GM23338 (cell line): ENCODE results near the gene GPRC5B.

ENCODE experiments used
- EZH2 ChIP-seq: fragments of 200-600 bp; sonication (generic); IDR thresholded peaks from one replicate; pipeline ENCODE4 v1.8.0; 2017; ENCODE audit warnings: antibody characterized with exemption, mild to moderate bottlenecking, low read depth; ENCODE audit not compliant: unreplicated experiment
- JUNB ChIP-seq: IDR thresholded peaks from one replicate; pipeline ENCODE4 v1.6.1; 2016; ENCODE audit warnings: antibody characterized with exemption; ENCODE audit not compliant: unreplicated experiment
- POLR2AphosphoS5 ChIP-seq: IDR thresholded peaks from 2 replicates; pipeline ENCODE4 v1.6.1; 2016; ENCODE audit warnings: antibody characterized with exemption, low read depth
- STAT1 ChIP-seq: IDR thresholded peaks from one replicate; pipeline ENCODE4 v1.6.1; 2016; ENCODE audit warnings: antibody characterized with exemption; ENCODE audit not compliant: unreplicated experiment
- ZNF114 ChIP-seq: fragments of 250-450 bp; sonication (Bioruptor Pico); IDR thresholded peaks from 2 replicates; pipeline ENCODE4 v1.5.0; 2020; ENCODE audit warnings: mild to moderate bottlenecking, moderate library complexity
- TF ChIP-seq, protein P1 (sequence below): IDR thresholded peaks from one replicate; pipeline ENCODE4 v1.6.1; 2018; ENCODE audit warnings: antibody characterized with exemption; ENCODE audit not compliant: unreplicated experiment
- TF ChIP-seq, protein P2 (sequence below), 2 experiments: fragments of 200-600 bp in 1 of 2; sonication (generic) in 1 of 2; conservative IDR thresholded peaks; 2 replicates each; pipeline versions ENCODE4 v1.5.1 to v1.6.1; 2016 to 2017; ENCODE audit warnings: antibody characterized with exemption in 2 of 2, low read depth in 2 of 2, mild to moderate bottlenecking in 2 of 2, moderate library complexity in 1 of 2

- TF ChIP-seq, protein P1, sequence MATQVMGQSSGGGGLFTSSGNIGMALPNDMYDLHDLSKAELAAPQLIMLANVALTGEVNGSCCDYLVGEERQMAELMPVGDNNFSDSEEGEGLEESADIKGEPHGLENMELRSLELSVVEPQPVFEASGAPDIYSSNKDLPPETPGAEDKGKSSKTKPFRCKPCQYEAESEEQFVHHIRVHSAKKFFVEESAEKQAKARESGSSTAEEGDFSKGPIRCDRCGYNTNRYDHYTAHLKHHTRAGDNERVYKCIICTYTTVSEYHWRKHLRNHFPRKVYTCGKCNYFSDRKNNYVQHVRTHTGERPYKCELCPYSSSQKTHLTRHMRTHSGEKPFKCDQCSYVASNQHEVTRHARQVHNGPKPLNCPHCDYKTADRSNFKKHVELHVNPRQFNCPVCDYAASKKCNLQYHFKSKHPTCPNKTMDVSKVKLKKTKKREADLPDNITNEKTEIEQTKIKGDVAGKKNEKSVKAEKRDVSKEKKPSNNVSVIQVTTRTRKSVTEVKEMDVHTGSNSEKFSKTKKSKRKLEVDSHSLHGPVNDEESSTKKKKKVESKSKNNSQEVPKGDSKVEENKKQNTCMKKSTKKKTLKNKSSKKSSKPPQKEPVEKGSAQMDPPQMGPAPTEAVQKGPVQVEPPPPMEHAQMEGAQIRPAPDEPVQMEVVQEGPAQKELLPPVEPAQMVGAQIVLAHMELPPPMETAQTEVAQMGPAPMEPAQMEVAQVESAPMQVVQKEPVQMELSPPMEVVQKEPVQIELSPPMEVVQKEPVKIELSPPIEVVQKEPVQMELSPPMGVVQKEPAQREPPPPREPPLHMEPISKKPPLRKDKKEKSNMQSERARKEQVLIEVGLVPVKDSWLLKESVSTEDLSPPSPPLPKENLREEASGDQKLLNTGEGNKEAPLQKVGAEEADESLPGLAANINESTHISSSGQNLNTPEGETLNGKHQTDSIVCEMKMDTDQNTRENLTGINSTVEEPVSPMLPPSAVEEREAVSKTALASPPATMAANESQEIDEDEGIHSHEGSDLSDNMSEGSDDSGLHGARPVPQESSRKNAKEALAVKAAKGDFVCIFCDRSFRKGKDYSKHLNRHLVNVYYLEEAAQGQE, result no peak
- TF ChIP-seq EZH2, result no peak
- TF ChIP-seq, protein P2, sequence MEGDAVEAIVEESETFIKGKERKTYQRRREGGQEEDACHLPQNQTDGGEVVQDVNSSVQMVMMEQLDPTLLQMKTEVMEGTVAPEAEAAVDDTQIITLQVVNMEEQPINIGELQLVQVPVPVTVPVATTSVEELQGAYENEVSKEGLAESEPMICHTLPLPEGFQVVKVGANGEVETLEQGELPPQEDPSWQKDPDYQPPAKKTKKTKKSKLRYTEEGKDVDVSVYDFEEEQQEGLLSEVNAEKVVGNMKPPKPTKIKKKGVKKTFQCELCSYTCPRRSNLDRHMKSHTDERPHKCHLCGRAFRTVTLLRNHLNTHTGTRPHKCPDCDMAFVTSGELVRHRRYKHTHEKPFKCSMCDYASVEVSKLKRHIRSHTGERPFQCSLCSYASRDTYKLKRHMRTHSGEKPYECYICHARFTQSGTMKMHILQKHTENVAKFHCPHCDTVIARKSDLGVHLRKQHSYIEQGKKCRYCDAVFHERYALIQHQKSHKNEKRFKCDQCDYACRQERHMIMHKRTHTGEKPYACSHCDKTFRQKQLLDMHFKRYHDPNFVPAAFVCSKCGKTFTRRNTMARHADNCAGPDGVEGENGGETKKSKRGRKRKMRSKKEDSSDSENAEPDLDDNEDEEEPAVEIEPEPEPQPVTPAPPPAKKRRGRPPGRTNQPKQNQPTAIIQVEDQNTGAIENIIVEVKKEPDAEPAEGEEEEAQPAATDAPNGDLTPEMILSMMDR (conservative IDR thresholded peaks at IDR 0.05; ENCODE audit: low read depth in 2 of 2), result no peak
- TF ChIP-seq ZNF114 (CRISPR knock-in tag), result no peak
- TF ChIP-seq STAT1, result no peak
- no peak for TF ChIP-seq POLR2AphosphoS5
- no peak for TF ChIP-seq JUNB
These were observed 8.7 kb downstream of the GPRC5B start for GRCh38 chr16:19875900-19876299.
